Gastroesophageal sphincter (tissue), 4 donors: ENCODE measurements around the gene LCA5. TPM values are rescaled to one million over a fixed set of nuclear protein-coding genes. Genes with fewer than 3 reads are reported as not detected.

ENCODE experiments used
- ATAC-seq: fragments of 150-250 bp; one replicate; pipeline ENCODE4 v1.9.1; 2016; ENCODE audit warnings: mild to moderate bottlenecking, moderate library complexity
- H3K27ac ChIP-seq, 4 donors: fragments of 200-600 bp; sonication (generic) in 3 of 4; 1 replicate in 3 of 4; 2 replicates in 1 of 4; pipeline ENCODE4 v1.5.1; 2016 to 2019
- H3K27me3 ChIP-seq: fragments of 200-600 bp; sonication (generic); one replicate; pipeline ENCODE4 v1.5.1; 2019
- H3K36me3 ChIP-seq, 2 donors: fragments of 200-600 bp; sonication (generic); one replicate each; pipeline ENCODE4 v1.5.1; 2019; ENCODE audit warnings: control low read depth in 1 of 2
- H3K4me1 ChIP-seq, 3 donors: fragments of 200-600 bp; sonication (generic); 1 replicate in 2 of 3; 2 replicates in 1 of 3; pipeline ENCODE4 v1.5.1; 2016 to 2019; ENCODE audit warnings: control low read depth in 2 of 3
- H3K4me3 ChIP-seq, 2 donors: fragments of 200-600 bp; sonication (generic); one replicate each; pipeline ENCODE4 v1.5.1; 2019; ENCODE audit warnings: mild to moderate bottlenecking in 1 of 2, moderate library complexity in 1 of 2
- H3K9me3 ChIP-seq, 3 donors: fragments of 200-600 bp; sonication (generic); one replicate each; pipeline ENCODE4 v1.5.1; 2017 to 2019; ENCODE audit warnings: control low read depth in 2 of 3
- EP300 ChIP-seq: sonication (generic); formaldehyde crosslinking; IDR thresholded peaks from one replicate; pipeline ENCODE4 v1.6.1; 2017; ENCODE audit warnings: antibody characterized with exemption, mild to moderate bottlenecking
- POLR2A ChIP-seq, 2 donors: fragments of 450-650 bp; IDR thresholded peaks; one replicate each; pipeline ENCODE4 v1.6.1; 2017; ENCODE audit warnings: antibody characterized with exemption in 2 of 2, mild to moderate bottlenecking in 2 of 2, moderate library complexity in 1 of 2
- POLR2AphosphoS5 ChIP-seq: sonication (generic); formaldehyde crosslinking; IDR thresholded peaks from one replicate; pipeline ENCODE4 v1.6.1; 2017; ENCODE audit warnings: antibody characterized with exemption
- WGBS, 2 donors: methylation state at CpG; one replicate each; pipeline ENCODE4 v1.1.5; 2018; ENCODE audit warnings: low coverage in 1 of 2; 5-methylcytosine and 5-hydroxymethylcytosine counted together
- total RNA-seq, 4 donors: library from RNA; depleted of rRNA; stranded (reverse); fragments of >200 nt; gene quantifications; one replicate each; pipeline ENCODE4 v1.1.0, GENCODE V29; 2016
- TF ChIP-seq, protein P1 (sequence below), 4 experiments: fragments of 200-600 bp in 2 of 4; fragments of 450-650 bp in 2 of 4; sonication (generic) in 1 of 4; IDR thresholded peaks; one replicate each; pipeline ENCODE4 v1.5.1; 2017 to 2019; ENCODE audit warnings: antibody characterized with exemption in 4 of 4, mild to moderate bottlenecking in 2 of 4, moderate library complexity in 2 of 4

Gene LCA5
- total RNA-seq, 4 donors from 2014 or later, result 6.8 to 11.8 (median 9.5) TPM

DNA sequence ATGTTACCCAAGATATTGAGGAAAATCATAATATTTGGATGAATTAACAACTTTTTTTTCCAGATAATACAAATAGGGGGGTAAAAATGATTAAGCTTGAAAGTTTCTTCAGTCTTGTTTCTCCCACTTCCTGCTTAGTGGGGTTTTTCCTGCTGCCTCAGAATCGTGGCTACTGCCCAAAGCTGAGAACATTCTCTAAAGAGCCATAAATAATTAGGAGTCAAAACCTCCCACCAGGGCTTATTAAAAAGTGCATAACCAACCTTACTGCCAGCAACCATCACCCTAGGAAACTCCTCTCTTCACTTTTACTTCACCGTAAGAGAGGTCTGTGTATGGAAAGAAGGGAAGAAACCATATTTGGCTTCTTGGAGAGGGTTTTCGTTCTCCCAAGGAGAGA, 9.0 kb upstream of the LCA5 start:
- 25 to 28% methylated on average over 2 to 3 of the region's 3 CpGs for WGBS, 2 donors
- Histone ChIP-seq H3K27ac (peak overlapping the region; percentile 71 to 80 (median 74)), H3K4me3 (no peak overlapping the region), H3K4me1 (peaks cover 12 to 47% (median 16%) of the 10 kb centered on the region in 3 donors), H3K36me3 (peaks cover 0 to 14% of the 10 kb centered on the region in 2 donors), H3K27me3 (no peaks in the 10 kb centered on the region), H3K9me3 (no peaks in the 10 kb centered on the region)
- ATAC-seq, result no peak
- TF ChIP-seq EP300 (no peak), POLR2A (IDR thresholded peaks at IDR 0.05) (no peak), POLR2AphosphoS5 (peak; percentile 23)
- TF ChIP-seq, protein P1, sequence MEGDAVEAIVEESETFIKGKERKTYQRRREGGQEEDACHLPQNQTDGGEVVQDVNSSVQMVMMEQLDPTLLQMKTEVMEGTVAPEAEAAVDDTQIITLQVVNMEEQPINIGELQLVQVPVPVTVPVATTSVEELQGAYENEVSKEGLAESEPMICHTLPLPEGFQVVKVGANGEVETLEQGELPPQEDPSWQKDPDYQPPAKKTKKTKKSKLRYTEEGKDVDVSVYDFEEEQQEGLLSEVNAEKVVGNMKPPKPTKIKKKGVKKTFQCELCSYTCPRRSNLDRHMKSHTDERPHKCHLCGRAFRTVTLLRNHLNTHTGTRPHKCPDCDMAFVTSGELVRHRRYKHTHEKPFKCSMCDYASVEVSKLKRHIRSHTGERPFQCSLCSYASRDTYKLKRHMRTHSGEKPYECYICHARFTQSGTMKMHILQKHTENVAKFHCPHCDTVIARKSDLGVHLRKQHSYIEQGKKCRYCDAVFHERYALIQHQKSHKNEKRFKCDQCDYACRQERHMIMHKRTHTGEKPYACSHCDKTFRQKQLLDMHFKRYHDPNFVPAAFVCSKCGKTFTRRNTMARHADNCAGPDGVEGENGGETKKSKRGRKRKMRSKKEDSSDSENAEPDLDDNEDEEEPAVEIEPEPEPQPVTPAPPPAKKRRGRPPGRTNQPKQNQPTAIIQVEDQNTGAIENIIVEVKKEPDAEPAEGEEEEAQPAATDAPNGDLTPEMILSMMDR (IDR thresholded peaks at IDR 0.05), result no peak

DNA sequence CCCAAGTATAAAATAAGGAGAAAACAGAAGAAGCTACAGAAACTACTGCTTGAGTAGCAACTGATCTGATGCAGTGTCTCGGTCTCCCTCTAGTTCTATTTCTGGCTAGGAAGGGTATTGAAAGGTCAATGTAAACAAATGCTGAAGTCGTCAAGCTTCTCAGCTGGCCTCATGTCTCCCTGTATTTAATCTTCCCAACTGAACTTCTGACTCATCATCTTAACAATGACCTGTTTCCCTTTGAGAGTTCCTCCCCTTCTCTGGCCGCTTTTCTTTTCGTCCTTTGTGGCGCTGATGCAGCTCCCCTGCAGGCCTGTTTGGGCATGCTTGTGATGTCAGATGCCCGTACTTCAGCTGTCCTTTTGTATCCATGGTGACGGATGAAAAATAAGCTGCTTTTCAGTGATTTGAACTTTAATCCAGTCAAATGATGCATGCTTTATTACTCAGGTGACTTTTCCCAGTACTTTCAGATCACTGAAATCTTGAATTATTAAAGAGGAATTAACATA, 7.8 kb upstream of the LCA5 start:
- TF ChIP-seq EP300 (no peak), POLR2A (IDR thresholded peaks at IDR 0.05) (no peak), POLR2AphosphoS5 (peak; percentile 86)
- TF ChIP-seq, protein P1 (IDR thresholded peaks at IDR 0.05), result peak; percentile 52 to 83 (median 68)
- Histone ChIP-seq H3K9me3 (no peaks in the 10 kb centered on the region), H3K4me3 (peak overlapping the region; percentile 18 to 36), H3K36me3 (peaks cover 0 to 6% of the 10 kb centered on the region in 2 donors), H3K27me3 (no peaks in the 10 kb centered on the region), H3K27ac (peak overlapping the region; percentile 71 to 80 (median 74)), H3K4me1 (peaks cover 12 to 47% (median 16%) of the 10 kb centered on the region in 3 donors)
- ATAC-seq, result peak; percentile 94
- 0 to 2% methylated on average over 3 to 7 of the region's 7 CpGs for WGBS, 2 donors

DNA sequence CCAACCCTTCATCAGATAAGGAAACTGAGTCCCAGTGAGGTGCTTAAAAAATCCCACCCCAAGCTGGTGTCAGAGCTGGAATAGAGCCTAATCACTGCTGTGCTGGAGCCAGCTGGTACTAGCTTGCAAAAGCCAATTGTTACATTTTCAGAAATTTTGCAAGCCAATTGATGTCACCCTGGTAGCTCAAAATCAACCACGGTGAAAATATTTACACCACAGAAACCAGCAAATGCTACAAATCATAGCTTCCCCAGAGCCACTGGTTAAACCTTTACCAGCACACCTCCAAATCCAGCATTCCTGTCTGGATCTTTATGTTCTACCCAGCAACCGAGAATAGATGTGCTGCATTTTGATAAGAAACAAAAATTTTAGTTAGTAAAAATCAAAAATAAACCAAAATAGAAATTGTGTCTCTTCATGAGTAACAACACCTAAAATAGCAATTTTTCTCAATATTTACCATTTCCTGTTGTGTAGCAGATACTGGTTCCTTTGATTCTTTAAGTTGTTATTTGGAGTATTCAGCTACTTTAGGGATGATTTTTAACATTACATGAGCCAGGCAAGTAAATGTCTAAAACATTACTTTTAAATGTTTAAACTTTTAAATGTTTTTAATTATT, 7.2 kb upstream of the LCA5 start:
- Histone ChIP-seq H3K4me3 (peak overlapping the region; percentile 18 to 36), H3K36me3 (peaks cover 0 to 6% of the 10 kb centered on the region in 2 donors), H3K27me3 (no peaks in the 10 kb centered on the region), H3K27ac (peak overlapping the region; percentile 71 to 80 (median 74)), H3K9me3 (no peaks in the 10 kb centered on the region), H3K4me1 (peaks cover 12 to 51% (median 16%) of the 10 kb centered on the region in 3 donors)
- TF ChIP-seq POLR2A (IDR thresholded peaks at IDR 0.05), result no peak
- TF ChIP-seq, protein P1 (IDR thresholded peaks at IDR 0.05), result no peak
- TF ChIP-seq EP300, result no peak
- TF ChIP-seq POLR2AphosphoS5, result no peak
- no peak for ATAC-seq
- WGBS, 2 donors, result 25% methylated on average over 2 of the region's 2 CpGs

DNA sequence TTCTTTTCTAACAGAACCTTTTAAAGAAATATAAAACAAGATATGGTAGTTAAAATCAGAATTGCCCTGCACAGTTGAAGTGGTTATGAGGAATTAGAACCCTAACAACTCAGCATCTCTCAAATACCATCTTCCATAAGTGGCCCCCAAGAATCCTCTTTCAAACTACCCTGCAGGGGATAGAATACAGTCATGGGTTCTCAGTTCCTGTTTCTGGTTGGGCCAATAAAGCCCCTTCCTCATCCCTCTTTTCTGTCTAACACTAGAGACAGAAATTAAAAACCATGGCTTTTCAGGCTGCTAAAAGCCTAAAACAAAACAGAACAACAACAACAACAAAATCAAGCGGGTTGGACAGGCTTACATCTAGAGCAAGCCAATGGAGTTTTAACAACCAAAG, 6.7 kb upstream of the LCA5 start:
- Histone ChIP-seq H3K27me3 (no peaks in the 10 kb centered on the region), H3K4me1 (peaks cover 12 to 56% (median 16%) of the 10 kb centered on the region in 3 donors), H3K36me3 (peaks cover 0 to 6% of the 10 kb centered on the region in 2 donors), H3K9me3 (no peaks in the 10 kb centered on the region), H3K4me3 (no peak overlapping the region), H3K27ac (peak overlapping the region; percentile 71 to 80 (median 74))
- TF ChIP-seq POLR2AphosphoS5, result no peak
- TF ChIP-seq POLR2A (IDR thresholded peaks at IDR 0.05), result no peak
- TF ChIP-seq, protein P1 (IDR thresholded peaks at IDR 0.05), result no peak
- no peak for TF ChIP-seq EP300
- 100% methylated on average over 1 of the region's 1 CpG; no CpG with 5 or more reads in 1 of the 2 donors for WGBS, 2 donors
- no peak for ATAC-seq

DNA sequence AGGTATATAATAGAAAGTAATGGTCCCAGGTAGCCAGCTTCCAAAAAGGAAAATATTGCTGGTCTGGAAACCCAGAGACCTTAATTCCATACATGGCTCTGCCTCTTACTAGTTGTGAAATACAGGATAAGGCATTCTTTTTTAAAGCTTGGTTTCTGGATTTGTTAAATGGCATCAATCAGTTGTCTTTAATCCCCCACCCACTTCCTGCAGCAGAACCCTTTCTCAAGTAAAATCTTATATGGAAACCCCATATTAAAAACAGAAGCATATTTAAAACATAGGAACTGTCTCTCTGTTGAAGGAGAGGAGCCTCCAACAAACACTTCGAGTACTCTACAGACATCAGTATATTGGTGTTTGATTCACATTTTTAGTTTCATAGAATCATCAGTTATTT, 6.2 kb upstream of the LCA5 start:
- no peak for ATAC-seq
- no peaks in the 10 kb centered on the region for H3K27me3 ChIP-seq
- H3K4me3 ChIP-seq, result no peak overlapping the region
- H3K36me3 ChIP-seq, result peaks cover 0 to 6% of the 10 kb centered on the region in 2 donors
- 60 to 69% methylated on average over 1 of the region's 1 CpG for WGBS, 2 donors
- H3K9me3 ChIP-seq, result no peaks in the 10 kb centered on the region
- TF ChIP-seq POLR2A (IDR thresholded peaks at IDR 0.05), result no peak
- TF ChIP-seq, protein P1 (IDR thresholded peaks at IDR 0.05), result no peak
- no peak for TF ChIP-seq POLR2AphosphoS5
- TF ChIP-seq EP300, result no peak
- peaks cover 13 to 61% (median 16%) of the 10 kb centered on the region in 3 donors for H3K4me1 ChIP-seq
- H3K27ac ChIP-seq, result peak overlapping the region; percentile 4 to 72 (median 64)
